Right hindlimb (tissue), 1 donor: Measurements from ENCODE around the gene RND1.

ENCODE experiments used
- DNase-seq: peaks from one replicate; pipeline ENCODE4 v3.0.0-alpha.2; 2018

The RND1 gene

GRCh38 chr12:48827026-48827425, 38.6 kb downstream of the RND1 start:
- no peak for DNase-seq

GRCh38 chr12:48826209-48826855, 39.3 kb downstream of the RND1 start:
- no peak for DNase-seq

GRCh38 chr12:48824905-48825304, 40.8 kb downstream of the RND1 start:
- DNase-seq: no peak

GRCh38 chr12:48824112-48824511, 41.6 kb downstream of the RND1 start:
- DNase-seq: no peak

- no peak for DNase-seq
Measured at GRCh38 chr12:48823281-48823680, 42.4 kb downstream of the RND1 start.

GRCh38 chr12:48822711-48823110, 43.0 kb downstream of the RND1 start:
- no peak for DNase-seq

GRCh38 chr12:48822139-48822538, 43.5 kb downstream of the RND1 start:
- DNase-seq: no peak

GRCh38 chr12:48819986-48820725, 45.5 kb downstream of the RND1 start:
- DNase-seq: no peak

- no peak for DNase-seq
Measured at GRCh38 chr12:48818831-48819590, 46.7 kb downstream of the RND1 start.

GRCh38 chr12:48817873-48818830, 47.5 kb downstream of the RND1 start, which contains the start of gene CACNB3:
CACNB3 (plus strand) TSS chr12:48818496; CDS start chr12:48818930, 434 bp downstream.
- DNase-seq: peak; percentile 80

GRCh38 chr12:48816143-48816854, 49.4 kb downstream of the RND1 start:
- no peak for DNase-seq

GRCh38 chr12:48815126-48816110, 50.3 kb downstream of the RND1 start:
- DNase-seq: peak; percentile 92

GRCh38 chr12:48814262-48815125, 51.2 kb downstream of the RND1 start:
- DNase-seq: peak; percentile 82

GRCh38 chr12:48813465-48814261, 52.0 kb downstream of the RND1 start:
- DNase-seq: peak; percentile 66

- no peak for DNase-seq
Measured at GRCh38 chr12:48812389-48812788, 53.3 kb downstream of the RND1 start.

- no peak for DNase-seq
Measured at GRCh38 chr12:48811437-48812090, 54.1 kb downstream of the RND1 start.

- DNase-seq: no peak
Measured at GRCh38 chr12:48810903-48811431, 54.7 kb downstream of the RND1 start.

GRCh38 chr12:48807981-48808380, 57.7 kb downstream of the RND1 start:
- DNase-seq: no peak
